ENCODE measurements around the gene PTPRB.

GRCh38 chr12:70639535-70639934 lies 2.3 kb upstream of the PTPRB start:
- TF ChIP-seq CTCF (IDR thresholded peaks at IDR 0.05) (no peak), POLR2A (IDR thresholded peaks at IDR 0.05) (no peak)

All from testis (tissue), 2 donors.